BE2C (cell line): ENCODE results near the gene VAV2.

Experiments
- DNase-seq: peaks from one replicate; pipeline ENCODE4 v3.0.0-alpha.2; 2020
- H3K27me3 ChIP-seq: fragments of 250-450 bp; sonication (Bioruptor Pico); 2 replicates; pipeline ENCODE4 v1.5.1; 2020; ENCODE audit warnings: mild to moderate bottlenecking
- H3K36me3 ChIP-seq: fragments of 250-450 bp; sonication (Bioruptor Pico); 2 replicates; pipeline ENCODE4 v1.5.1; 2020; ENCODE audit warnings: mild to moderate bottlenecking
- H3K4me1 ChIP-seq: fragments of 250-450 bp; sonication (Bioruptor Pico); 2 replicates; pipeline ENCODE4 v1.5.1; 2020
- H3K4me3 ChIP-seq: 2 replicates; pipeline ENCODE4 v1.5.1; 2011; ENCODE audit warnings: low read depth, low read length
- H3K9me3 ChIP-seq: fragments of 250-450 bp; sonication (Bioruptor Pico); 2 replicates; pipeline ENCODE4 v1.5.1; 2020
- CTCF ChIP-seq: IDR thresholded peaks from 2 replicates; pipeline ENCODE4 v1.5.1; 2012; ENCODE audit warnings: mild to moderate bottlenecking, low read depth, low read length

VAV2 gene

GRCh38 chr9:133880851-133881661, 111.1 kb downstream of the VAV2 start:
- Histone ChIP-seq H3K9me3 (no peaks in the 10 kb centered on the region), H3K36me3 (no peaks in the 10 kb centered on the region), H3K4me1 (peaks cover 79% of the 10 kb centered on the region), H3K4me3 (no peak overlapping the region), H3K27me3 (no peaks in the 10 kb centered on the region)
- 0 out of 2 replicates have a peak, but pooled peaks have one; percentile 5 for TF ChIP-seq CTCF
- DNase-seq, result peak; percentile 73

GRCh38 chr9:133880136-133880535, 112.0 kb downstream of the VAV2 start:
- Histone ChIP-seq H3K4me1 (peaks cover 82% of the 10 kb centered on the region), H3K9me3 (no peaks in the 10 kb centered on the region), H3K27me3 (no peaks in the 10 kb centered on the region), H3K36me3 (no peaks in the 10 kb centered on the region), H3K4me3 (no peak overlapping the region)
- no peak for DNase-seq
- TF ChIP-seq CTCF, result no peak

GRCh38 chr9:133879615-133880014, 112.5 kb downstream of the VAV2 start:
- no peak for DNase-seq
- Histone ChIP-seq H3K4me3 (no peak overlapping the region), H3K4me1 (peaks cover 88% of the 10 kb centered on the region), H3K9me3 (no peaks in the 10 kb centered on the region), H3K36me3 (no peaks in the 10 kb centered on the region), H3K27me3 (no peaks in the 10 kb centered on the region)
- TF ChIP-seq CTCF, result no peak

- Histone ChIP-seq H3K36me3 (no peaks in the 10 kb centered on the region), H3K4me1 (peaks cover 99% of the 10 kb centered on the region), H3K4me3 (no peak overlapping the region), H3K27me3 (no peaks in the 10 kb centered on the region), H3K9me3 (no peaks in the 10 kb centered on the region)
- no peak for TF ChIP-seq CTCF
- no peak for DNase-seq
Measured at GRCh38 chr9:133878402-133878801, 113.7 kb downstream of the VAV2 start.

- Histone ChIP-seq H3K9me3 (no peaks in the 10 kb centered on the region), H3K4me1 (peaks cover 98% of the 10 kb centered on the region), H3K4me3 (no peak overlapping the region), H3K27me3 (no peaks in the 10 kb centered on the region), H3K36me3 (no peaks in the 10 kb centered on the region)
- no peak for DNase-seq
- TF ChIP-seq CTCF, result no peak
Measured at GRCh38 chr9:133877967-133878366, 114.2 kb downstream of the VAV2 start.

GRCh38 chr9:133877327-133877726, 114.8 kb downstream of the VAV2 start:
- H3K9me3 ChIP-seq, result no peaks in the 10 kb centered on the region
- DNase-seq, result no peak
- H3K4me1 ChIP-seq, result peaks cover 96% of the 10 kb centered on the region
- H3K36me3 ChIP-seq, result no peaks in the 10 kb centered on the region
- H3K4me3 ChIP-seq, result no peak overlapping the region
- no peak for TF ChIP-seq CTCF
- no peaks in the 10 kb centered on the region for H3K27me3 ChIP-seq
